IMR-90 (cell line): Measurements from ENCODE around the gene HEY2. TPM values are rescaled to one million over a fixed set of nuclear protein-coding genes. Genes with fewer than 3 reads are reported as not detected.

Experiments
- ATAC-seq: fragments of 200-7000 bp; cut with Tn5 transposase; 2 replicates; pipeline ENCODE4 v1.9.1; 2020; ENCODE audit warnings: low read depth, mild to moderate bottlenecking, moderate library complexity
- BruUV-seq: library from RNA; stranded (reverse); fragments of 400-500 nt; replicated peaks from 2 replicates; lab custom pipeline; 2021; lab: Mats Ljungman, UMichigan
- CTCF ChIA-PET: fragments of 300-600 bp; formaldehyde crosslinking; extraction: SDS; loops from one replicate; lab custom pipeline; 2021; ENCODE audit warnings: antibody characterized with exemption; lab: Yijun Ruan, JAX
- POLR2A ChIA-PET: fragments of 300-600 bp; sonication (Branson Sonifier 250); formaldehyde crosslinking; loops from one replicate; lab custom pipeline; 2022; ENCODE audit warnings: antibody characterized with exemption; ENCODE audit not compliant: unreplicated experiment; lab: Charles Lee
- DNase-seq: peaks from one replicate; pipeline ENCODE4 v3.0.0; 2013
- H2AFZ ChIP-seq: replicated peaks from 2 replicates; pipeline ENCODE3; 2013; ENCODE audit warnings: low read length, mild to moderate bottlenecking; ENCODE audit not compliant: poor library complexity
- H2AK5ac ChIP-seq: 2 replicates; pipeline ENCODE4 v1.6.1; 2013; ENCODE audit warnings: low read depth, low read length, inconsistent platforms
- H2AK9ac ChIP-seq: replicated peaks from 2 replicates; pipeline ENCODE3; 2013; ENCODE audit warnings: mild to moderate bottlenecking, low read depth, low read length, moderate library complexity; ENCODE audit not compliant: poor library complexity
- H2BK120ac ChIP-seq: 2 replicates; pipeline ENCODE4 v1.6.1; 2013; ENCODE audit warnings: low read depth, low read length, inconsistent platforms
- H2BK15ac ChIP-seq: 3 replicates; pipeline ENCODE4 v1.6.1; 2013; ENCODE audit warnings: low read depth, low read length, inconsistent platforms
- H2BK20ac ChIP-seq: 2 replicates; pipeline ENCODE4 v1.6.1; 2013; ENCODE audit warnings: low read depth, mild to moderate bottlenecking, inconsistent platforms, low read length, moderate library complexity
- H2BK5ac ChIP-seq: 2 replicates; pipeline ENCODE4 v1.6.1; 2013; ENCODE audit warnings: mild to moderate bottlenecking, low read depth, low read length, inconsistent platforms; ENCODE audit not compliant: poor library complexity, severe bottlenecking
- H3K14ac ChIP-seq: replicated peaks from 2 replicates; pipeline ENCODE4 v1.6.1; 2013; ENCODE audit warnings: low read depth, low read length, inconsistent platforms
- H3K18ac ChIP-seq: 2 replicates; pipeline ENCODE4 v1.6.1; 2013; ENCODE audit warnings: low read depth, low read length, control low read depth
- H3K23ac ChIP-seq: 2 replicates; pipeline ENCODE4 v1.6.1; 2013; ENCODE audit warnings: low read depth, low read length, inconsistent platforms
- H3K27ac ChIP-seq: 2 replicates; pipeline ENCODE4 v1.5.1; 2013; ENCODE audit warnings: mild to moderate bottlenecking, control low read depth, low read length; ENCODE audit not compliant: insufficient read depth
- H3K27me3 ChIP-seq: 2 replicates; pipeline ENCODE4 v1.6.1; 2013; ENCODE audit warnings: low read length; ENCODE audit not compliant: control insufficient read depth, insufficient read depth
- H3K36me3 ChIP-seq: 2 replicates; pipeline ENCODE4 v1.6.1; 2013; ENCODE audit warnings: low read length, mixed read lengths; ENCODE audit not compliant: control insufficient read depth, insufficient read depth
- H3K4ac ChIP-seq: 2 replicates; pipeline ENCODE4 v1.6.1; 2013; ENCODE audit warnings: low read depth, low read length, inconsistent platforms
- H3K4me1 ChIP-seq: 2 replicates; pipeline ENCODE4 v1.6.1; 2013; ENCODE audit warnings: low read length, mixed read lengths; ENCODE audit not compliant: control insufficient read depth, insufficient read depth
- H3K4me2 ChIP-seq: 2 replicates; pipeline ENCODE4 v1.6.1; 2013; ENCODE audit warnings: low read depth, mild to moderate bottlenecking, control low read depth, low read length, moderate library complexity
- H3K4me3 ChIP-seq: 2 replicates; pipeline ENCODE4 v1.5.1; 2013; ENCODE audit warnings: low read depth, mild to moderate bottlenecking, control low read depth, low read length, moderate library complexity; ENCODE audit not compliant: insufficient read depth
- H3K56ac ChIP-seq: 2 replicates; pipeline ENCODE4 v1.6.1; 2013; ENCODE audit warnings: low read length, inconsistent platforms; ENCODE audit not compliant: insufficient read depth; ENCODE audit errors: extremely low read depth
- H3K79me1 ChIP-seq, 2 experiments: 2 replicates each; pipeline ENCODE4 v1.6.1; 2013; ENCODE audit warnings: low read length in 2 of 2, inconsistent platforms in 1 of 2, low read depth in 1 of 2
- H3K9ac ChIP-seq: 2 replicates; pipeline ENCODE4 v1.6.1; 2013; ENCODE audit warnings: low read depth, low read length, control low read depth
- H3K9me1 ChIP-seq: 2 replicates; pipeline ENCODE4 v1.6.1; 2013; ENCODE audit warnings: low read length, inconsistent platforms; ENCODE audit not compliant: insufficient read depth
- H3K9me3 ChIP-seq: 2 replicates; pipeline ENCODE4 v1.6.1; 2013; ENCODE audit warnings: low read length; ENCODE audit not compliant: control insufficient read depth, insufficient read depth
- H4K20me1 ChIP-seq: 2 replicates; pipeline ENCODE4 v1.6.1; 2013; ENCODE audit warnings: low read length, inconsistent platforms; ENCODE audit not compliant: insufficient read depth
- H4K5ac ChIP-seq: 2 replicates; pipeline ENCODE4 v1.6.1; 2013; ENCODE audit warnings: mild to moderate bottlenecking, low read depth, low read length, control low read depth
- H4K8ac ChIP-seq, 2 experiments: 2 replicates each; pipeline ENCODE4 v1.6.1; 2013; ENCODE audit warnings: low read depth in 2 of 2, low read length in 2 of 2, control low read depth in 1 of 2, inconsistent platforms in 1 of 2
- H4K91ac ChIP-seq: 2 replicates; pipeline ENCODE4 v1.6.1; 2013; ENCODE audit warnings: low read depth, low read length, inconsistent platforms; ENCODE audit not compliant: insufficient read depth
- BHLHE40 ChIP-seq: fragments of 150-350 bp; IDR thresholded peaks from 2 replicates; pipeline ENCODE4 v1.6.1; 2016; ENCODE audit warnings: mild to moderate bottlenecking, low read depth, low read length
- CEBPB ChIP-seq: IDR thresholded peaks from 2 replicates; pipeline ENCODE4 v1.6.1; 2012; ENCODE audit warnings: low read depth, low read length, improper control_type of control experiment
- CHD1 ChIP-seq: IDR thresholded peaks from 2 replicates; pipeline ENCODE4 v1.6.1; 2012; ENCODE audit warnings: low read depth, low read length, improper control_type of control experiment
- ELK1 ChIP-seq: fragments of 150-350 bp; IDR thresholded peaks from 2 replicates; pipeline ENCODE4 v1.6.1; 2016; ENCODE audit warnings: low read depth, mild to moderate bottlenecking, low read length, moderate library complexity, borderline replicate concordance
- FOS ChIP-seq: fragments of 150-350 bp; IDR thresholded peaks from 2 replicates; pipeline ENCODE4 v1.6.1; 2016; ENCODE audit warnings: low read depth, low read length
- MAFK ChIP-seq: IDR thresholded peaks from 2 replicates; pipeline ENCODE4 v1.6.1; 2012; ENCODE audit warnings: low read depth, low read length, improper control_type of control experiment
- MAZ ChIP-seq: IDR thresholded peaks from 2 replicates; pipeline ENCODE4 v1.6.1; 2012; ENCODE audit warnings: low read depth, mild to moderate bottlenecking, low read length, improper control_type of control experiment, moderate library complexity, borderline replicate concordance
- MXI1 ChIP-seq: IDR thresholded peaks from 2 replicates; pipeline ENCODE4 v1.6.1; 2012; ENCODE audit warnings: low read depth, mild to moderate bottlenecking, low read length, moderate library complexity, borderline replicate concordance
- NFE2L2 ChIP-seq: fragments of 150-350 bp; IDR thresholded peaks from 2 replicates; pipeline ENCODE4 v1.6.1; 2016; ENCODE audit warnings: low read depth, mild to moderate bottlenecking, low read length
- POLR2A ChIP-seq: IDR thresholded peaks from 2 replicates; pipeline ENCODE4 v1.6.1; 2012; ENCODE audit warnings: mild to moderate bottlenecking, low read depth, low read length
- RAD21 ChIP-seq: IDR thresholded peaks from 2 replicates; pipeline ENCODE4 v1.6.1; 2012; ENCODE audit warnings: low read length, improper control_type of control experiment
- RCOR1 ChIP-seq: IDR thresholded peaks from 2 replicates; pipeline ENCODE4 v1.6.1; 2012; ENCODE audit warnings: mild to moderate bottlenecking, low read length, improper control_type of control experiment; ENCODE audit not compliant: insufficient replicate concordance
- RFX5 ChIP-seq: IDR thresholded peaks from 2 replicates; pipeline ENCODE4 v1.8.0; 2012; ENCODE audit warnings: low read depth, mild to moderate bottlenecking, low read length, moderate library complexity
- SMC3 ChIP-seq: fragments of 150-350 bp; IDR thresholded peaks from 2 replicates; pipeline ENCODE4 v1.6.1; 2016; ENCODE audit warnings: low read depth, mild to moderate bottlenecking, antibody characterized with exemption, low read length, moderate library complexity
- USF2 ChIP-seq: fragments of 150-350 bp; IDR thresholded peaks from 2 replicates; pipeline ENCODE4 v1.6.1; 2017; ENCODE audit warnings: mild to moderate bottlenecking, antibody characterized with exemption, low read length, low read depth
- dilution Hi-C: fragments of 300-500 bp; cut with HindIII; formaldehyde crosslinking; loops from one replicate; pipeline ENCODE4 v1.14.3; 2018; ENCODE audit warnings: low sequenced_read_pairs; ENCODE audit not compliant: unreplicated experiment
- in situ Hi-C: fragments of 300-500 bp; cut with MboI; formaldehyde crosslinking; loops from 3 replicates; pipeline ENCODE4 v1.14.3; 2019; ENCODE audit warnings: low sequenced_read_pairs, inconsistent platforms, mixed read lengths
- intact Hi-C: fragments of 100-400 bp; cut with micrococcal nuclease; formaldehyde crosslinking; loops from 2 replicates; pipeline ENCODE4 v1.10.0; 2022
- polyA plus RNA-seq, 3 experiments: library from polyadenylated mRNA; depleted of rRNA; stranded (reverse); fragments of >200 nt; gene quantifications; 2 replicates each; pipeline ENCODE4 v1.2.3, GENCODE V29; 2012; ENCODE audit warnings: low replicate concordance in 1 of 3
- total RNA-seq: library from RNA; depleted of rRNA; stranded (reverse); fragments of >200 nt; gene quantifications from 2 replicates; pipeline ENCODE4 v1.2.3, GENCODE V29; 2012
- TF ChIP-seq, protein P1 (sequence below): conservative IDR thresholded peaks from 2 replicates; pipeline ENCODE4 v1.5.1; 2012; ENCODE audit warnings: mild to moderate bottlenecking, low read depth, low read length, improper control_type of control experiment

HEY2 gene
- total and polyA plus RNA-seq, 2 of the 4 experiments (the other 2 are of a cell fraction): not detected

DNA sequence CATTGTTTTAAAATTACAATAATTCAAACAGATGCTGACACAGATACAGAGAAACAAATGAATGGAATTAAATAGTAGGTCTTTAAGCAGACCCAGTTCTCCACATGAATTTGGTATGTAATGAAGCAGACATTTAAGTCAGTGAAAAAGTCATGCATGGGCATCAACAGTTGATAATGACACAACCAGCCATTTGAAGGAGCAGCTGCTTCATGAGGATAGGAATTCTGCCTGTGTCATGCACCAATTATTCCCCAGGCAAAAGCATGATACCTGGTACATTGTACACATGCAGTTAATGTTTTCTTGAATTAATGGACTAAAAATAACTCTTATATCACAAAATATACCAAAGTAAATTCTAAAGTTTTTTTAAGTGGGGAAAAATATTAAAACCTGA is 11.2 kb upstream of the HEY2 start:
- H4K5ac ChIP-seq: no peak overlapping the region
- no peak overlapping the region for H2BK120ac ChIP-seq
- H3K14ac ChIP-seq: no peak overlapping the region
- H3K79me1 ChIP-seq: no peaks in the 10 kb centered on the region
- H3K36me3 ChIP-seq: no peaks in the 10 kb centered on the region
- H2BK20ac ChIP-seq: no peak overlapping the region
- H2BK15ac ChIP-seq: no peak overlapping the region
- no peak overlapping the region for H3K27ac ChIP-seq
- H2AK5ac ChIP-seq: no peak overlapping the region
- no peak for TF ChIP-seq MXI1
- TF ChIP-seq MAZ: no peak
- no peak for TF ChIP-seq USF2
- TF ChIP-seq SMC3: no peak
- no peak for TF ChIP-seq RAD21
- TF ChIP-seq NFE2L2: no peak
- TF ChIP-seq BHLHE40: no peak
- TF ChIP-seq, protein P1, sequence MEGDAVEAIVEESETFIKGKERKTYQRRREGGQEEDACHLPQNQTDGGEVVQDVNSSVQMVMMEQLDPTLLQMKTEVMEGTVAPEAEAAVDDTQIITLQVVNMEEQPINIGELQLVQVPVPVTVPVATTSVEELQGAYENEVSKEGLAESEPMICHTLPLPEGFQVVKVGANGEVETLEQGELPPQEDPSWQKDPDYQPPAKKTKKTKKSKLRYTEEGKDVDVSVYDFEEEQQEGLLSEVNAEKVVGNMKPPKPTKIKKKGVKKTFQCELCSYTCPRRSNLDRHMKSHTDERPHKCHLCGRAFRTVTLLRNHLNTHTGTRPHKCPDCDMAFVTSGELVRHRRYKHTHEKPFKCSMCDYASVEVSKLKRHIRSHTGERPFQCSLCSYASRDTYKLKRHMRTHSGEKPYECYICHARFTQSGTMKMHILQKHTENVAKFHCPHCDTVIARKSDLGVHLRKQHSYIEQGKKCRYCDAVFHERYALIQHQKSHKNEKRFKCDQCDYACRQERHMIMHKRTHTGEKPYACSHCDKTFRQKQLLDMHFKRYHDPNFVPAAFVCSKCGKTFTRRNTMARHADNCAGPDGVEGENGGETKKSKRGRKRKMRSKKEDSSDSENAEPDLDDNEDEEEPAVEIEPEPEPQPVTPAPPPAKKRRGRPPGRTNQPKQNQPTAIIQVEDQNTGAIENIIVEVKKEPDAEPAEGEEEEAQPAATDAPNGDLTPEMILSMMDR: no peak
- TF ChIP-seq CHD1: no peak
- no peak for TF ChIP-seq RCOR1
- no peak for TF ChIP-seq CEBPB
- TF ChIP-seq MAFK: no peak
- TF ChIP-seq ELK1: no peak
- TF ChIP-seq RFX5: no peak
- no peak for TF ChIP-seq FOS
- TF ChIP-seq POLR2A: no peak
- peaks cover 13% of the 10 kb centered on the region for H3K27me3 ChIP-seq
- H2BK5ac ChIP-seq: no peak overlapping the region
- no peak overlapping the region for H3K23ac ChIP-seq
- POLR2A ChIA-PET: no interaction called here
- BruUV-seq: no TSS peak
- no peak overlapping the region for H3K4ac ChIP-seq
- DNase-seq: no peak
- H2AFZ ChIP-seq: no peak overlapping the region
- H3K4me3 ChIP-seq: no peak overlapping the region
- no peak overlapping the region for H4K91ac ChIP-seq
- no peaks in the 10 kb centered on the region for H3K9me3 ChIP-seq
- no peak for ATAC-seq
- H3K56ac ChIP-seq: no peak overlapping the region
- no peak overlapping the region for H3K18ac ChIP-seq
- H3K4me1 ChIP-seq: no peaks in the 10 kb centered on the region
- H4K20me1 ChIP-seq: no peaks in the 10 kb centered on the region
- H2AK9ac ChIP-seq: no peak overlapping the region
- H3K9ac ChIP-seq: no peak overlapping the region
- dilution Hi-C loops (no loop called here), intact Hi-C loops (no loop called here), in situ Hi-C loops (no loop called here)
- CTCF ChIA-PET: no interaction called here
- H4K8ac ChIP-seq: no peak overlapping the region
- no peaks in the 10 kb centered on the region for H3K9me1 ChIP-seq
- no peak overlapping the region for H3K4me2 ChIP-seq
